Activated T-cell treated with anti-CD3 and anti-CD28 coated beads, Interleukin-2, amount 50 U/mL, for 72 hours (primary cell): ENCODE measurements around the gene FGF14. TPM values are rescaled to one million over a fixed set of nuclear protein-coding genes. Genes with fewer than 3 reads are reported as not detected.

Experiments
- ATAC-seq, 2 donors: fragments of 150-1000 bp; cut with Tn5 transposase; replicated peaks in 1 of 2; 2 replicates each; pipeline ENCODE4 v1.10.0; 2021; ENCODE audit warnings: moderate library complexity in 2 of 2, mild to moderate bottlenecking in 1 of 2
- DNase-seq, 2 donors: peaks; one replicate each; pipeline ENCODE4 v3.0.0; 2021 to 2022; ENCODE audit warnings: mixed read lengths in 1 of 2
- H3K27ac Mint-ChIP-seq: one replicate; pipeline ENCODE4 v1.8.0; 2022; ENCODE audit warnings: mild to moderate bottlenecking, moderate library complexity, mixed read lengths
- H3K27me3 Mint-ChIP-seq: one replicate; pipeline ENCODE4 v1.8.0; 2022; ENCODE audit warnings: low read depth, mixed read lengths
- H3K36me3 Mint-ChIP-seq, 2 donors: one replicate each; pipeline ENCODE4 v1.8.0; 2022; ENCODE audit warnings: mixed read lengths in 2 of 2, mild to moderate bottlenecking in 1 of 2; ENCODE audit not compliant: insufficient read depth in 2 of 2
- H3K4me1 Mint-ChIP-seq: one replicate; pipeline ENCODE4 v1.8.0; 2022; ENCODE audit warnings: low read depth, mixed read lengths
- H3K4me3 Mint-ChIP-seq, 2 donors: one replicate each; pipeline ENCODE4 v1.8.0; 2022; ENCODE audit warnings: mild to moderate bottlenecking in 2 of 2, mixed read lengths in 2 of 2, moderate library complexity in 2 of 2
- H3K9me3 Mint-ChIP-seq, 2 donors: one replicate each; pipeline ENCODE4 v1.8.0; 2022; ENCODE audit warnings: mixed read lengths in 2 of 2
- total RNA-seq, 2 donors: library from RNA; stranded (reverse); gene quantifications; one replicate each; pipeline ENCODE4 v1.2.3, GENCODE V29; 2022

The FGF14 gene
- total RNA-seq, 2 donors from 2014 or later, result 0.23 TPM; not detected in 1

DNA sequence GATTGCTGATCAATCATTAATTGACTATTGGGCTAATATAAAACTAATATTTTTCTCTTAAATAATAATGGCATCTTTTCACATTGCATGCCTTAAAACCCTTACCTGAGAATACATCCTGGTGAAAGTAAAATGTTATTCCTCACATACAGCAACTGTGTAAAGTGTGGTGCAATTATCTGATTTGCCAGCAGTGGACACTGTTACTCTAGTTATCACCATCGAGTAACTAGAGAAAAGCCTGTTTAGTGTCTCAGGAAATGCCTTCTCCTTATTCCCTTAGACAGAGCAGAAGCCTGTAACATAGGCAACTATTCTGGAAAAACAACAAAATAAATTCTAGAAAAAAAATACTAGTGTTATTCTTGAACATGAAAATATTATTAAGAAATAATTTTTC lies 459.8 kb downstream of the FGF14 start:
- H3K4me3 Mint-ChIP-seq, result no peak overlapping the region
- H3K27ac Mint-ChIP-seq, result no peak overlapping the region
- no peaks in the 10 kb centered on the region for H3K36me3 Mint-ChIP-seq
- no peak for ATAC-seq
- no peak for DNase-seq
- H3K4me1 Mint-ChIP-seq, result no peaks in the 10 kb centered on the region
- H3K27me3 Mint-ChIP-seq, result no peaks in the 10 kb centered on the region
- no peaks in the 10 kb centered on the region for H3K9me3 Mint-ChIP-seq

DNA sequence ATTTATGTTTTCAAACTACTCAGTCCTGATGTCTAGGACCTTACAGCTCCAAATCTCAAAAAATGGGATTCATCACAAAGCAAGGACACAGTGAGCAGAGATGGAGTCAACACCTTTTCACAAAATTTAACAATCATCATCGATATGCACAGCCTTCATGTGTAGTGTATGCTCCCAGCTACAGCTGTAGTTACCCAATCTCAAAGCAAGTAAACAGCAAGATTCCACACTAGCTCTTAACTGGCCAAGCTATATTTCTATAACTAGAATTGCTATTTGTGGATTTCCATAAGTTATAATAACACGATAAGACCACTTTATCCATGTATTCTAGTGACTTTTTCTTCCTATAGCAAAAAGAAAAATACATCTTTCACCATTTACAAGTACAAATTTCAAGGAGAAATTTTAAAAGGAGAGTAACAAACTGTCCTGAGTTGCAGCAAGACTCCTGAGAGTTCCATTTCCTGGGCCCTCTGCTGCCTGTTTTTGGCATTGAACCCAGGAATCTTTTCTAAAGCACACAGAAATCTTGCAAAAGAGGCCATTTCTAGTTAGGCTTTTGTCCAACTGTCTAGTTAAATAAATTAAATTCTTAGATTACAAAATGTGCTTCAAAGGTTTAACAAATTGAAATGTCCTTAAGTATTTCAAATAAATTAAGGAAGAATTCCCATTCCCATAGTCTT lies 460.6 kb downstream of the FGF14 start:
- Mint-ChIP-seq H3K36me3 (no peaks in the 10 kb centered on the region), H3K27me3 (no peaks in the 10 kb centered on the region), H3K4me3 (no peak overlapping the region), H3K27ac (no peak overlapping the region), H3K4me1 (no peaks in the 10 kb centered on the region), H3K9me3 (no peaks in the 10 kb centered on the region)
- ATAC-seq, result no peak
- no peak for DNase-seq

DNA sequence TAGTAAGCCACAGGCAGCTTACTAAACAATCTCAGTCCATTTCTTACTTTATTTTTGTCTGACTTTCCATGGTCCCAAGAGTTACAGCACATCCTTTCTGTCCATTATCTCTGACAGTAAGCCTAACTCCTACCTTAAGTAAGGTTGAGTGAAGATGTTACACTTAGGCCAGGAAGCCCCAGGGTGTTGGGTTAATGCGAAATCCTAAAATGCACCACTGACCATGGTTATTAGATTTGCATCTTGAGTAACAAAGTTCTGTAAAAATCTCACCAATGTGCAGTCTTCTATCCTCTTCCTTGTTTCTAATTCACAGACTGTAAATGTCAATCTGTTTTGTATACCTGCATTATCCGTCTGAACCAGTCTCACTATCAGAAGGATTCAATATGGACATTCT lies 462.5 kb downstream of the FGF14 start:
- Mint-ChIP-seq H3K4me1 (no peaks in the 10 kb centered on the region), H3K27me3 (no peaks in the 10 kb centered on the region), H3K27ac (no peak overlapping the region), H3K4me3 (no peak overlapping the region), H3K9me3 (no peaks in the 10 kb centered on the region), H3K36me3 (no peaks in the 10 kb centered on the region)
- ATAC-seq (no peak), DNase-seq (no peak)

DNA sequence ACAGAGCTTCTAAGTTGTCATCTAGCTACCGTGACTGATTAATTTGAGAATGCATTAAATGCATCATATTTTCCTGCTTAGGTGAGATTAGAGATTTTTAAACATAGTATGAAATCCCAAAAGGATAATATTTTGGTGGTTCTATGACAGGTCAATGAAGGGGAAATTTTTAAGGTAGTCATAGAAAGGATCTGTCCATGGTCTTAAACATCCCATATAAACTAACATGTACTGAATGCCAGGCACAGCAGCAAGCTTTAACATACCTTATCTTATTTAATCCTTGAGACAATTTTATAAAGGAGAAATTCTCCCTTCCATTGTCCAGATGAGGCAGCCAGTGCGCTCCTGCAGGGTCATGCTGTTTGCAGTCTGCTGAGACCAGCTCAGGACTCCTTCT lies 466.0 kb downstream of the FGF14 start:
- ATAC-seq, result no peak
- no peak for DNase-seq
- no peak overlapping the region for H3K27ac Mint-ChIP-seq
- H3K36me3 Mint-ChIP-seq, result no peaks in the 10 kb centered on the region
- H3K9me3 Mint-ChIP-seq, result no peaks in the 10 kb centered on the region
- H3K4me1 Mint-ChIP-seq, result no peaks in the 10 kb centered on the region
- no peak overlapping the region for H3K4me3 Mint-ChIP-seq
- no peaks in the 10 kb centered on the region for H3K27me3 Mint-ChIP-seq

DNA sequence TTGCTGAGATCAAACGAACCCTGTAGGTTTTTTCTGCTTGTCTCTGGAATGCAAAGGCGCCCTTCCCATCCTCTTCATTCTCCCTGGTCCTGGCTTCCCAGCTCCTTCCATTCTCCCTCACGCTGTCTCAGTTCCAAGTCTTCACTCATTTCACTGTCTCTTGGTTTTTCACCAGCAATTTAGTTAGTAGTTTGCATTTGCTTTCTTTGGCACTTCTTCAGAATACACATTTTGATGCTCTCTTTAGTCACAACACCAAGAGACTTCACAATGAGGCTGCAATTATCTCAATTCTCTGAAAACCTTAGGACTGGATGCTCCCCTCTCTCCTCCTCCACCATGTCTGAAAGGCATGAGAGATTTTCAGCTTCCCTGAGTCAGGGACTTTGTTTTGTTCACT lies 470.7 kb downstream of the FGF14 start:
- Mint-ChIP-seq H3K4me3 (no peak overlapping the region), H3K9me3 (no peaks in the 10 kb centered on the region), H3K27me3 (peaks cover 10% of the 10 kb centered on the region), H3K4me1 (no peaks in the 10 kb centered on the region), H3K27ac (no peak overlapping the region), H3K36me3 (no peaks in the 10 kb centered on the region)
- no peak for ATAC-seq
- no peak for DNase-seq

DNA sequence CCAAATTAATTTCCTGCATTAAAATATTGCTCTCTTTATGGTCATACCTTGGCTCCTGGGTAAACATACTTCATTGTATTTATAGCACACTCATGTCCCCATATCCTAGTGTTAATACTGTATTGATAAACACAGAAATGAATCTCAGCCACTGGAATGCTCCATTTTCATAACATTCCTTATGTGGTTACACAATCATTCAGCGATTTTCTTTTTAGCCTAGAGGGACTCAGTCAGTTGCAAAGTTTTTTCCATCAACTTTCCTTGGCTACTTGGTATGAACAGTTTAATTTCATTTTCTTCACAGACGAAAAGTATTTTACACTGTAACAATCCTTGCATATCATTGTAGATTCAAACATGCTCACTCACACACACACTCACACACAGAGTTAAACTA lies 471.5 kb downstream of the FGF14 start:
- Mint-ChIP-seq H3K36me3 (no peaks in the 10 kb centered on the region), H3K4me1 (no peaks in the 10 kb centered on the region), H3K27me3 (peaks cover 16% of the 10 kb centered on the region), H3K4me3 (no peak overlapping the region), H3K9me3 (no peaks in the 10 kb centered on the region), H3K27ac (no peak overlapping the region)
- DNase-seq (no peak), ATAC-seq (no peak)

DNA sequence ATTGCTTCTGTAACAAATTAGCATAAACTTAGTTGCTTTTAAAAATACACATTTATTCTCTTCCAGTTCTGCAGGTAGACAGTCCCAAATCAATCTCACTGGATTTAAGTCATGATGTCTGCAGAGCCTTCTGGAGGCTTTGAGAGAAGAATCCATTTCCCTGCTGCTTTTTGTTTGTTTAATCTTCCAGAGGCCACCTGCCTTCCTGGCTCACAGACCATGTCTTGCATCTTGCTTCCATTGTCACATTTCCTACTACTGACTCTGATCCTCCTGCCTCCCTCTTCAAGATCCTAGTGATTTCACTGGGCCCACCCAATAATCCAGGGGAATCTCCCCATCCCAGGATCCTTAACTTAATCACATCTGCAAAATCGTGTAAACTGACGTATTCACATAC lies 476.1 kb downstream of the FGF14 start:
- Mint-ChIP-seq H3K27me3 (peaks cover 33% of the 10 kb centered on the region), H3K4me3 (no peak overlapping the region), H3K9me3 (no peaks in the 10 kb centered on the region), H3K27ac (no peak overlapping the region), H3K4me1 (no peaks in the 10 kb centered on the region), H3K36me3 (no peaks in the 10 kb centered on the region)
- no peak for DNase-seq
- no peak for ATAC-seq

DNA sequence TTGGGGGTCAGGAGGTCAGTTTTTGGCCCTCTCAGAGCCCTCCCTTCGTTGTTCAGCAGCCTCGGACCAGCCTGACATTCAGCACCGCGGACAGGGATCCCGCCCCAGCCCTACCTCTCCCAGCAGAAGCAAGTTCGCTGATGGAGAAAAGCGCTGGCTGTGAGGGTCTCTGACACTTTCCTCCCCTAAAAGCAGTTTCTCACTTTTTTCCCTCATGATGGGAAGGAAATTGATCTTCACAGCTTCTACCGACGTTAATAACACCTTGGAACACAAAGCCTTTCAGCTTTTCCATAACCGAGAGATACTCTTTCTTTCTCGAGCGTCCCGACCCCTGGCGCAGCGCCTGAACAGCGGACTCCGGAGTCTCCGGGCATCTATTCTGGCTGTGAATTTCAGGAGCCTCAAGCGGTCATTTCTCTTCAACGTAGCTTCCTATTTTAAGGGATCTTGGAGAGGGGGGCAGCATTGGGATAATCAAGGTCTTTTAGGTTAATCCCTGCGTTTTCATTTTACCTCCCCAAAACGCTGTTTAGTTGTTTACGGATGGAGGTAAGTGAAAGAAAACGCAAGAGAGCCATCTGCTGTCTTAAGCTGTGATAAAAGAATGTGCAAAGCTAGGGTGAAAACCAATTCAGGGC lies 482.2 kb downstream of the FGF14 start:
- no peak for ATAC-seq
- no peaks in the 10 kb centered on the region for H3K9me3 Mint-ChIP-seq
- peaks cover 53% of the 10 kb centered on the region for H3K27me3 Mint-ChIP-seq

DNA sequence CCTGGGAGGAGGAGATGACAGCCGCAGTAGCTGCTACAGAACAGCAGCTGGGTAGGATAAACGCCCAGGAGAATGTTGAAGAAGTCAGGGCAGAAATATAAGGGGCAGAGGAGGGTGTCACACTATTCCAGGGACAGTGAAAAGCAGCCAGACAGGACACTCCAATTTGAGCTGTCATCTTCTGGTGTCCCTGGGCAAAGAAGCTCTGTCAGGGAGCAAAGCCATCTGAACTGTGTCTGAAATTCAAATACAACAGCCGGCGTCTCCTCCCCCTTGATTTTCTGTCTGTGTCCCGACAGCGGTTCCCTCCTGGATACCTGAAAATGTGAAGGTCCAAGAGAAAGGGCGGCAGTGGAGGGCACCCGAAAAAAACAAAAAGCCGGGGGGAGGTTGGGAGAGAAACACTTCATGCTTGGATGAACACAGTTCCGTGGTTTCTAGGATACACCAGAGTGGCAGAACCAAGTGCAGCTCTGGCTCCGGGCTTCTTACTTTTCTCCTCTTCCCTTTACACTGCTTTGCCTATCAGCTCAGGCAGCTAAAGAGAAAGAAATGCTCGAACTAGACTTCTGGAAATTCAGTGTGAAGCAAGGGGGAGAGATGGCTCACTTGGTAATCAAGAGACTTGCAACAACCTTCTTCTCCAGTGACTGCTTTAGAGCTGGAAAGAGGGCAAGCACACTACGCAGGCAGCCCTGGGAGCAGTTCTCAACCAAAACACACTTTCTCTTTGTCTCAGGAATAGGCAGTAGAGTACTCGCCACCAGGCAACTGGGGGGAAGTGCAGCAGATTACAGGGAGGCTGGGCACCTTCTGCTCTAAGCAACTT lies 483.8 kb downstream of the FGF14 start:
- H3K36me3 Mint-ChIP-seq, result no peaks in the 10 kb centered on the region
- H3K27ac Mint-ChIP-seq, result no peak overlapping the region
- H3K27me3 Mint-ChIP-seq, result peaks cover 53% of the 10 kb centered on the region
- H3K9me3 Mint-ChIP-seq, result no peaks in the 10 kb centered on the region
- DNase-seq (no peak), ATAC-seq (no peak)
- no peaks in the 10 kb centered on the region for H3K4me1 Mint-ChIP-seq
- H3K4me3 Mint-ChIP-seq, result no peak overlapping the region

More for the DNA sequence above, 482.2 kb downstream of the FGF14 start:
- no peak overlapping the region for H3K27ac Mint-ChIP-seq
- DNase-seq, result no peak
- H3K4me1 Mint-ChIP-seq, result no peaks in the 10 kb centered on the region
- no peak overlapping the region for H3K4me3 Mint-ChIP-seq
- H3K36me3 Mint-ChIP-seq, result no peaks in the 10 kb centered on the region

DNA sequence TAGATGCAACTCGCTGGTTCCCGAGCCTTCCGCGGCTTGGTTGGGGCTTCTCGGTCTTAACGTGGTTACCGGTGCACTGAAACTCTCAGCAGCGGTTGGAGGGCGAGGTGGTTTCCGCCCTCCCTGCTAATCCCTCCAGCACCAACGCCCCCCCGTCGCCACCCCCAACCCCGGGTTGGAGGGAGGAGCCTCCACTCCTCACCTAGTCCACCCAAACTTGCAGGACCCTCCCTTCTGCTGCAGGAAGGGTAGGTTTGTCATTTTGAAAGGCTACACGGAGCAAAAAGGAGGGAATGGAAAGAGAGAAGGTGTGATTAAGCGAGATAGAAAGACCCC lies 484.4 kb downstream of the FGF14 start:
- no peaks in the 10 kb centered on the region for H3K4me1 Mint-ChIP-seq

DNA sequence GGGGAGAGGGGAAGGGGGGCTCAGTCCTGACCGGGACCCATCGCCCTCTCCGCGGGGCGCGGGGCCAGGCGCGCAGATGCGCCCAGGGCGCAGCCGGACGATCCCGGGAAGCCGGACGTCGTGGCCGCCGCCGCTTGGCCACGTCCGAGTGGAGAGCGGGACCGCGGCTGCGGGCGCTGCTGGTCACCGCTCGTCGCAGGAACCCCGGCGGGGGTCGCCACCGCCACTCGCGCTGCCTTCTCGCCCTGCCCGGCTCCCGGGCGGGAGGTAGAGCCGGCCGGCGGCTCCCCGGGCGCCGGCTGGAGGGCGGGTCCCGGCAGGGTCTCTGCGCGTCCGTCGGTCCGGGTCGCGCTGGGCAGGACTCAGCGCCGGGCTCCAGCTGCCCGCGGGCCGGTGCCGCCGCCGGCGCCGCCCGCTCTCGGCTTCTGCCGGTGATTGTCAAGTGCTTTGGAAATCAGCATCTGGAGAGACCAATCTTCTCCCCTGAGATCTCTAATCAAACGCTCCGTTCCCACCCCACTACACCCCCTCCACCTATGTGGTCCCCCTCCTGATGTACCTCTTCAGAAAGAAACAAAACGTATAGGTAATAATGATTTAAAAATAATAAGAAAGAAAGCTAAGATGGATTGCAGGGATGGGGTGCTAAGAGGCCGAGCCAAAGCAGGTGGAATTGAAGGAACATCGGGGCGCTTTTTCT lies 484.9 kb downstream of the FGF14 start:
- Mint-ChIP-seq H3K4me1 (no peaks in the 10 kb centered on the region), H3K4me3 (no peak overlapping the region), H3K9me3 (no peaks in the 10 kb centered on the region), H3K36me3 (no peaks in the 10 kb centered on the region), H3K27me3 (peaks cover 46% of the 10 kb centered on the region), H3K27ac (no peak overlapping the region)
- DNase-seq (no peak), ATAC-seq (no peak)

More for the DNA sequence above, 484.4 kb downstream of the FGF14 start:
- ATAC-seq (no peak), DNase-seq (no peak)
- Mint-ChIP-seq H3K27ac (no peak overlapping the region), H3K36me3 (no peaks in the 10 kb centered on the region), H3K9me3 (no peaks in the 10 kb centered on the region), H3K4me3 (no peak overlapping the region), H3K27me3 (peaks cover 51% of the 10 kb centered on the region)

DNA sequence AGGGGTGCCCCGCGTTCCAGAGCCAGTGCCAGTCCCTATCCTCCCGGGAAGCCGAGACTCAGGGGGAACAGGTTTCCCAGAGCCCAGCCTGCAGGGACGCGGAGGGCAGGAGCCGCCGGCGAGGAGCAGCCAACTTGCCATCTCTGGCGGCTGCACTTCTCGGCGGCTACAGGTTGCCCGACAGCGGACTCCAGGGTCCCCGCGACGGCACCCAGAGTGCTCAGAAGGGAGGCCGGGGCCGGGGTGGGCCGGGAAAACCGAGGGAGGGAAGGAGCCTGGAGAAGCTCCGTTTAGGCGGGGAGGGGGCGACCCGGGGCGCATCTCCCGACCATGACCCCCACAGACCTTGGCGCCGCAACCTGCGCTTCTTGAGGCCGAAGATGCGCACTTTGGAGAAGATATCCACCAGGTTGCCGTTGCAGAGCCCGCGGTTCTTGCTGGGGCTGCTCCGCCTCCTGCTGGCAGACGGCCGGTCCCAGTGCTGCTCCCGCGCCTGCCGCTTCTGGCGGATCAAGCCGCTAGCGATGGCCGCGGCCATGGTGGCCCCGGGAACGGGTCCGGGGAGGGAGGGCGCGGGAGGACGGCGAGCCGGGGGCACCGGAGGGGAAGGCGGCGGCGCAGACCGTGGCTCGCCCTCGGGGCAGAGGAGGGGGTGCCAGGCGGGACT lies 485.6 kb downstream of the FGF14 start:
- peaks cover 39% of the 10 kb centered on the region for H3K27me3 Mint-ChIP-seq
- no peak for DNase-seq

DNA sequence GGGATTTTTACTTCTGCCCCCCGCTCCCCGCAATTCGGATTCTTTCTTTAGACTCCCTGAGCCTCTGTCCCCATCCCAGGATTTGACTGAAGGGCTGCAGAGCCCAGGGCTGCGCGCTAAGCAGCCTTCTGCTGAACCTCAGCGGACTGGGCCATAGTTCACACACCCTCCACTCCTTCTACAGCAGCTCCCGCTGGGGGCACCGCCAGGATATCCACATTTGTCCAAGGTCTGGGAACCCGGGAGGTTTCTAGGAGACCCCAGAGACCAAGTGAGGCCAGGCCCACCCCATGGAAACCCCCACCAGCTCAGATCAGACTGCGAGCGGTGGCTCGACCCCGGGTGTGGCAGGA lies 486.1 kb downstream of the FGF14 start:
- Mint-ChIP-seq H3K4me1 (no peaks in the 10 kb centered on the region), H3K36me3 (no peaks in the 10 kb centered on the region), H3K9me3 (no peaks in the 10 kb centered on the region), H3K4me3 (no peak overlapping the region), H3K27me3 (peaks cover 37% of the 10 kb centered on the region), H3K27ac (no peak overlapping the region)
- ATAC-seq, result no peak
- DNase-seq, result no peak

More for the DNA sequence above, 485.6 kb downstream of the FGF14 start:
- Mint-ChIP-seq H3K4me1 (no peaks in the 10 kb centered on the region), H3K4me3 (no peak overlapping the region), H3K36me3 (no peaks in the 10 kb centered on the region), H3K27ac (no peak overlapping the region), H3K9me3 (no peaks in the 10 kb centered on the region)
- ATAC-seq, result no peak
